Fibroblast of skin of right quadriceps (primary cell): ENCODE measurements around the gene GFPT2.

Experiments
- DNase-seq: peaks from one replicate; pipeline ENCODE4 v3.0.0-alpha.2; 2013

GFPT2 gene

DNA sequence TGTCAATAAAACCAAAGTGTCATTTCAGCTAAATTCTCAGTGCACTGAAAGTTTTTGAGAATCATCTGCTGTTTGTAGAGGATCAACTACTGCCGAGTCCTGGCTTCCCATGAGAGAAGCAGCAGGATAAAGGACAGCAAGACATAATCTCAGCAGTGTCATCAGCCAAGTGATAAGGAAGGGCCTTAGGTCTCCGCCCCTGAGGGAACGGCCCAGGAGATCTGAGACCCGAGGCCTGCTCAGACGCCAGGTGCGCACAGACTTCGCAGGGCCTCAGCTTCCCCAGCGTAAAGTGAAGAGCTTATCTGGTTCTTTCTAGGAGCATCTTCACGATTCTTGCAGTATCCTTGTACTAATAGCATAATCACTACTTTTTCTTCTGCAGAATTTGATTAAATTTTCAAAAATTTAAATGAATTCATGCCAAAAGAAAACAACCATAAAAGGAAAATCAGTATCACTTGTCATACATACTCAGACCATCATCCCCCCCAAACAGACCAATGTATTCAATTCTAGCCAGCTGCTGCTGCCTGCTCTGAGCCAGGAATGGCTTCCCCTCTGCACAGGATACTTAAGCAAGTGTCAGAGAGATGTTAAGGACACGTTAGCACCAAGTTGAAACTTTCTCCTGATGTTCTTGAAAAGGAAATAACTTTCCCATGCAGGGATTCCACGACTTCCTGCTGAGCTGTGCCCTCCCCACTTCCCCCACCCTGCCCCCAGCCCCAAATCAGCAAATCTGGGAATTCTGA lies 2.2 kb downstream of the GFPT2 start:
- no peak for DNase-seq

DNA sequence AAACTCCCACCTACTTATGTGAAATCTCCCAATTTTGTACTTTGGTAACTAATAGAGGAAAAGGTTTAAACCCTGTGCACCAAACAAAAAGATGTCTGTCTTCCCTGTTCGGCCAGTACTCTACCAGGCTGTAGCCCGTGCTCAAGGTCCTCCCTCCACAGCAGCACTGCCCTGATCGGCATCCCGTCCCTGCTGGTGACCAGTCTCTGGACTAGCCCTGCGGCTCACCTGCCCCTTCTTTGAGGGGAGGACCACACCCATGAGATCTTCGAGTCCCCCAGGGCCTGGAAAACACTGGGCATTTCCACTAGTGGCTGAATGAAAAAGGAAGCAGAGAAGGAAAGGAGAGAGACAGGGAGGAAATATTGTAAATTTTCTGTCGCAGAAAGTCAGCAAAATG lies 2.8 kb downstream of the GFPT2 start:
- DNase-seq = no peak

DNA sequence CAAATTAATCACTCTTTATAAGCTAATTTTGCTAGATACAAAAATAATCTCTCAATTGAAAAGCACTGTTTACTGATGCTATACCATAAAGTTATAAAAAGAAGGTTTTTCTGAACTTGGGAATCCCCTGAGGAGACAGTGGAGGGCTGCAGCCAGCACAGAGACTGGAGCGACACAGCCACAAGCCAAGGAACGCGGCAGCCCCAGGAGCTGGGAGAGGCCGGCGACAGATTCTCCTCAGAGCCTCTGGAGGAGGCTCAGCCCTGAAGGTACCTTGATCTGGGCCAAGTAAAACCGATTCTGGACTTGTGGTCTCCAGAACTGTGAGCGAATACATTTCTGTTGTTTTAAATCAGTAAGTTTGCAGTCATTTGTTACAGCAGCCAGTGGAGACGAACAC lies 3.7 kb downstream of the GFPT2 start:
- no peak for DNase-seq

DNA sequence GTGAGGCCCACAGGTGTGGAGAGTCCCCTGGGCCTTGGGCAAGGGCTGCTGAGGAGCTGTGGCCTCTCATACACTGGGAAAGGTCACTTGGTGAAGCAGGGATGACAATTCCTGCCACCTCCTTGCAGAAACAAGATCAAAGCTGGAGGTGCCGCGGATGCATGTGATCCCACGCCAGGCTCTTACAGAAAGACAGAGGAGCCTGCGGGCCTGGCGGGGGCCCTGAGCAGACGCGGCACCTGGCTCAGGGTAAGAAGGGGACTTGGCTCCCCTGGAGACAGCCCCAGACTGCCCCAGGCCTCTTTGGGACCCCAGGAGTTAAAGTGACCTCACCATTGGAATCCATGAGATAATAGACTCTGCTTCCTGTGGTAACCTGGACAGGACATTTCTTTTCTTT lies 4.8 kb downstream of the GFPT2 start:
- DNase-seq = no peak

DNA sequence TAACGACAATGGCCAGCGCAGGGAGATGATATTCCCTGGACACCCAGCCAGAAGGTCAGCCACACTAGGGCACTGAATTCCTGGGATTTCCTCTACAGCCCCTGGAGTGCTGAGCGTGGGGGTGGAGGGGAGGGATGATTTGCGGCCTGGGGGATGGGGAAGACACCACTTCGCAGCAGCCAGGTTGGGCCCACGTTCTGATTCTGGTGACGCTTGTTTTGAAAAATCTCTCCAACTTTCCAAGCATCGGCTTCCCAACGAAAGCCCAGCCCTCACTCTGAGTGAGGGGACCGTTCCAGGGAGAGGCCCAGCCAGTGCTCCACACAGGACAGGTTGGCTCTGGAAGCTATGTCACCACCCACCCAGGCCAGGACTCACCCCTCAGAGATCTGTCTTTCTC lies 5.4 kb downstream of the GFPT2 start:
- DNase-seq = no peak

DNA sequence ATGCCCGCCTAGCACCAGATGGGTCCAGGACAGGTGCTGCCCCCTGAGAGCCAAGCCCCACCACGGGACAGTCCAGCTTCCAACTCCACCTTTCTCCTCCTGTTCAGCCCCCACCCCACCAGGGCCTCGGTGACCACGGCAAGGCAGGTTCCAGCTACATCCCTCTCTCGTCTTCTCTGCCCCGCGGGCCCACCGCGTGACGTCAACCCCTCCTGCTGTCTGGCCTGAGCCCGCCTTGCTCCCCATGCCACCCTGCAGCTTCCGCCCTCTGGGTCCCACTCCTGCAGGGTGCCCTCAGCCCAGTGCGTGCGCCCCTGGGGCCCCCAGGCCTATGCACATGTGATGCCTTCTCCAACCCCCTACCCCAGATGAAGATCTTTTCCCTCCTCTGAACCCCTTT lies 6.8 kb downstream of the GFPT2 start:
- no peak for DNase-seq

DNA sequence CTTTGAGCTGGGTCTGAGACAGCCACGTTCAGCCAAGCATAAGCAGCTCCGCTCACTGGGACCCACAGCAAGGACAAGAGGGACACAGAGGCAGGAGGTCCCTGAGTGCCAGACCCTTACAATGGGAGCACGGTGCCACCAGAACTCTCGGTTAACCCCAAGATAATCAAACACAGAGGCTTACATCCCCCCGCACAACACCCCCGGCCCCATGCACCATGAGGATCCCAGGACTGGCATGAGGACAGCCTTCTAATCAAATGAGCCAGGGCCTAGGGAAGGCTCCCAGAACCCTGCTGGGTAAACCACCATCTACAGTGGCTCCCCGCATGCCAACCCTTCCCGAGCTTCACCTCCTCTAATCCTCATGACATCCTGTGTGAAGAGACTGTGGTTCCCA lies 7.4 kb downstream of the GFPT2 start:
- DNase-seq = no peak

DNA sequence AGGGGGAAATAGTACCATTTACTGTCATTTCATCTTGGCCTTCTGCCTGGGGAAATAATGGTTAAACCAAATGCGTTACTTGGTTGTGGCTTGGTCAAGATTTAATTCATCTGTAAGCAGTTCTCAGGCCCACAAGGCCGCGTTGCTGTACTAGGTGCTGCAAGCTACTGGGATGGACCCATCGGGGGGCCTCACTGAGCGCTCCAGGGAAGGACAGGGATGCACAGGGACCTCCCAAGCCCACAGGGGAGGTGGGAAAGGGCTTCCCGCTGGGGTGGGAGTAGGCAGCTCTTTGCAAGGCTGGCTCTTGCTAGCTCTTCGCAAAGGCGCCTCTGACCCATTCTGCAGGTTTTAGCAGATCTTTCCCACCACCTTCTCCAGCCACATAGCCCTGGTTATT lies 8.0 kb downstream of the GFPT2 start:
- DNase-seq = no peak

GRCh38 chr5:180344696-180344999 lies 8.5 kb downstream of the GFPT2 start:
- no peak for DNase-seq

GRCh38 chr5:180343831-180344695 lies 9.1 kb downstream of the GFPT2 start:
- peak; percentile 46 for DNase-seq

- DNase-seq = peak; percentile 78
Observed at GRCh38 chr5:180343110-180343830, 9.9 kb downstream of the GFPT2 start.

DNA sequence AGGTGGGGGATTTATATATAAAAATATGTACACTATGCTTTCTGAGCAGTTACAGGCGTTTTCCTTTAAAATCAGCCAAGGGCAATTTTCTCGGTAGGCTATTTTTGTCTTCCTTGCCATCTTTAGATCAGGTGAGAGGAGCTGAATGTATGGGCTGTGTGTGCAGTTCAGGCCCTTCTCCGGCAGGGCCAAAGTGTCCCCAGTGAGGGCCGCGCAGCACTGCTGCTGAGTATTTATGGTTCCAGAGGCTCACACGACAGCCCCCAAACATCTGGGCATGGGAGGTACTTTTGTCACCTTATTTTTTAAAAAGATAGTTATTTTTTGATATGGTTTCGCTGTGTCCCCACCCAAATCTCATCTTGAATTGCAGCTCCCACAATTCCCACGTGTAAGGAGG lies 11.5 kb downstream of the GFPT2 start:
- no peak for DNase-seq

DNA sequence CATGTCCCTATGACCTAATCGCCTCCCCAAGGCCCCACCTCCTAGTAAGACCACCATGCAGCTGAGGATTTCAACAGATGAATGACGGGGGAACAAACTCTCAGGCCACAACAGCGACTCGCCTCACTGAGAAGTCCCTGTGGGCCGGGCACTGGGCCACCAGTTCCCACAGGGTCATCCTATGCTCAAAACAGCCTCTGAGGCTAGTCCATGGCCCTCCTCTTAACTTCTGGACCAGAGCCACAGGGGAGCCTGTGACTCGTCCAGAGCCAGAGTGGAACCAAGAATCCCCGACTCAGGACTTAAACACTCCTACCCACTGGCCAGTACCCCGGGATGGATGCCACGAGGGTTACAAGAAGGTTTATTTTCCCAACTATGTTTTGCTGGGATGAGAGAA lies 12.3 kb downstream of the GFPT2 start:
- peak; percentile 33 for DNase-seq

DNA sequence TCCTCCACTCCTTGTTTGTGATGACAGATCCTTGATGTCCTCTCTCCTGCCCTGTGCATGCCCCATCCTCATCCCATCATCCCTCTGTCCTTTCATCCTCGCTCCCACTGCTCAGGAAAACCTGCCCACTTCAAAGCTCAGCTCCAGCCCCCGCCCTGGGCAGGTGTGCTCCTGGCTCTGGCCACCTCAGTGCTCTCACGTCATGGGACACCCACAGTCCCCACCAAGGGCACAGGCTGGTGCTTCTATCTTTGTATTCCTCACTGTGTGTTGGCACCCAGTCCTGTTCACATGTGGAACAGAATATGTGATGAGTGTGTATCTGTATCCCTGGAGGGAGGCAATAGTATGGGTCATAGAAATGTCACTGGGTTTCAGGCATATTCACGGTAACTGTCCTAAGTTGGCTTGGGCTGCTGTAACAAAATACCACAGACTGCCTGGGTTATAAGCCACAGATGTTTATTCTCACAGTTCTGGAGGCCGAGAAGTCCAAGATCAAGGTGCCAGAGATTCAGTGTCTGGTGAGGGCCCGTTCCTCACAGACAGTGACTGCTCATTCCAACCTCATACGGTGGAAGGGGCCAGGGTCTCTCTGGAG lies 13.5 kb downstream of the GFPT2 start:
- DNase-seq = no peak

- DNase-seq = peak; percentile 12
Observed at GRCh38 chr5:180338001-180338707, 15.0 kb downstream of the GFPT2 start.

DNA sequence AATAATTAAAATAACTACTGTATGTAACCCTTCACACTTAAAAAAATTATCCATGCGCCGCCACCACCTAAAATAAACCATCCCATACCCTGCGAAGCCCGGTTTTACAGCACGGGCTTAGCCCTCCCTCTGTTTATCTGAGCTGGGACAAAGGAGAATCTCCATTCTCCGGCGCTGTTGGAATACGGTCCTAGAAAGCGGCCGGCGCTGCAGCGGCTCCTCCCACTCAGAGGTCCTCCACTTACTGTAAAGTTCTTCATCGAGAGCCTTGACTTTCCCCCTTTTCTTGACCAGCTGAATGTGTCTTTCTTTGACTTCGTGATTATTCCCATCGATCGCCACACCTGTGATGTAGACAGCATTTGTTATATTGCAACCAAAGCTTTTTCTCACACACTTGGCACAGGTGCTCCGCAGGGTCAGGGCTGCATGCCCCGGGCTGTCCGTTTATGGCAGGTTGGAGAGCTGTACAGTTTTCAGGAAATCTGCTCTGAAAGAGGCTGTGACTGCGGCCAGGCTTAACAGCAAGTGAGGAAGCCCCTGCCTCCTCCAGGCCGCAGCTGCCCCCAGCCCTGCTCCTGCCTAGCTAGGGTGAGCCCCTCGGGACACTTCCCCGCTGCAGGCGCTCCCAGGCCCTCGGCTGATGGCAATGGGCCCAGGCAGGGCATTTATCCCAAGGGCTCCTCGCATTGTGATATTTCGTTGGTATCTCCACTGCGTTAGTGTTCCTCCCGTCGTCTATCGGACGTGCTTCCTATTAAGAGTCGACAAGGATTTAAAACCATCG lies 16.7 kb downstream of the GFPT2 start:
- DNase-seq = no peak

GRCh38 chr5:180335614-180336233 lies 17.4 kb downstream of the GFPT2 start:
- DNase-seq = no peak

DNA sequence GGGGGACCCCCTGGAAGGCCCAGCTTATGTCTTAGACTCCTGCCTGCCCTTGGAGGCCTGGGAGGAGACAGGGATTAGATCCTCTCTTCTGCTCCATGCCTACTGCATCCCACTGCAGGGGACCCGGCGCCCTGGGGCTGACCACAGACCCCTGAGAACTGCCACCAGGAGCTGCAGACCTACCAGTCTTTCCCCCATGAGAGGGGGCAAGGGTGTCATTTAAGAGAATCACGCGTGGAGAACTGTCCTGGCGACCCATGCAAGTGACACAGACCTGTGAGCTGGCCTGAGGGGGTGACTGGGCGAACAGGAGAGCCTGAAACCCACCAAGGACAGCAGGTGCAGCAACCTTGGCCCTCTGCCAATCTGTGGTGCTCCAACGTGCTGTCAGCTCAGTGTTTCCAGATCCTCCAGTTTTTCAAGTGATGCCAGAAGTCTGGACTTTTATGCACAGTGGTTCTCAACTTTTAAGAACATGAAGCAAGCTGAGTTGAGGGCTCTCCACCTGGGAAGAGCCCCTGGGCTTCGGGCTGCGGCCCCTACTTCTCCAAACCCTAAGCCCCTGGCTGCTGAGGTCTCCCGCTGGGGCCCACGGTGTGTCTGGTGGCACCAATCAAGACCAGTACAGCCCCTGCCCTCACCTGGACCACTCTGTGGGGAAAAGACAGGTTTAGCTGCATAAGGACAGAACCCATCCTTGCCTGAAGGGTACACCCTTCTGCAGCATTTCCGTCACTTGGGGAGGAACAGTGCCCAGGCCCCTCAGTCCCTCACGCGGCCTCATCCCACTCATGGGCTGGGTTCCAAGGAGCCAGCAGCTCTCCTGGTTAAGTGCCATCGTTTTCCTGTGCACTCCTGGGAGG lies 18.2 kb downstream of the GFPT2 start:
- no peak for DNase-seq

DNA sequence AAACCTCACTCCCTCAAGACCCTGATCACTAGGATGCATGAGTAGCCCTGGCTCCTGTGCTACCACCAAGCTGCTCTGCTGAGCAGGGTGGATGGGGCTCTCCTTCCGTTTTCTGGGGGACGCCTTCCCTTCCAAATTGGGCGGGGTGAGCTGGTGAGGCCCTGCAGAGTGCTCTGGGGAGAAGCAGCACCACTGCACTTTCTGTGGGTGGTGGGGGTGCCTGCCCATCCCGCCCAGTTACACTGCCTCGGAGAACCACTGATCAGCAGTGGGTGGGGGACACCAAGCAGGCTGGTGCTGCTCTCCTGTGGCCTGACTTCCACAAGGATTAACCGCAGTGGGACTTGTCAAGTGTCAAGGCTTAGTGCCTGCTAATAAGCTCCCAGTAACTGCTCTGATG lies 19.0 kb downstream of the GFPT2 start:
- no peak for DNase-seq

- DNase-seq = peak; percentile 65
Observed at GRCh38 chr5:180333661-180334060, 19.5 kb downstream of the GFPT2 start.
